Pancreas (tissue), 10 donors: ENCODE measurements around the gene TMA7. TPM values are rescaled to one million over a fixed set of nuclear protein-coding genes. Genes with fewer than 3 reads are reported as not detected.

Experiments
- ATAC-seq, 4 donors: fragments of 200-7000 bp; cut with Tn5 transposase; one replicate each; pipeline versions ENCODE4 v1.8.0 to v1.9.1; 2020; ENCODE audit warnings: mild to moderate bottlenecking in 4 of 4, moderate library complexity in 4 of 4
- DNase-seq, 6 donors: peaks; one replicate each; pipeline ENCODE4 v3.0.0-alpha.2; 2020
- FAIRE-seq: peaks from 2 replicates; lab custom pipeline; 2012; peaks lifted over from hg19 to GRCh38; lab: Jason Lieb, UNC
- H3K27ac ChIP-seq, 4 donors: fragments of 200-600 bp; sonication (generic); 1 replicate in 3 of 4; 2 replicates in 1 of 4; pipeline versions ENCODE4 v1.5.0 to v1.8.0; 2020
- H3K27me3 ChIP-seq, 4 donors: fragments of 200-600 bp; one replicate each; pipeline ENCODE4 v1.8.0; 2021
- H3K36me3 ChIP-seq, 3 donors: fragments of 200-600 bp; sonication (generic) in 1 of 3; one replicate each; pipeline versions ENCODE4 v1.5.0 to v1.8.0; 2020 to 2021
- H3K4me1 ChIP-seq, 3 donors: fragments of 200-600 bp; one replicate each; pipeline ENCODE4 v1.8.0; 2021
- H3K4me3 ChIP-seq, 4 donors: fragments of 200-600 bp; sonication (generic) in 2 of 4; one replicate each; pipeline versions ENCODE4 v1.5.0 to v1.8.0; 2020 to 2021
- H3K9me3 ChIP-seq, 4 donors: fragments of 200-600 bp; one replicate each; pipeline ENCODE4 v1.8.0; 2021
- WGBS, 2 donors: extraction: QIAGEN DNeasy Blood & Tissue Kit; methylation state at CpG; one replicate each; pipeline ENCODE4 v1.1.7; 2013; 5-methylcytosine and 5-hydroxymethylcytosine counted together
- intact Hi-C, 3 donors: fragments of 100-400 bp; cut with DNase I; formaldehyde crosslinking; loops; one replicate each; pipeline versions ENCODE4 v1.11.1 to v1.14.2; 2022
- polyA plus RNA-seq, 2 donors: library from polyadenylated mRNA; stranded (reverse); fragments of 200-250 nt; gene quantifications; one replicate each; pipeline ENCODE4 v1.2.3, GENCODE V29; 2013
- total RNA-seq, 6 donors: library from RNA; stranded (reverse); fragmentation: NEBNext Ultra II Directional in 4 of 6; extraction: Animal tissue kit (Norgen Biotek cat#: 25700) in 4 of 6; gene quantifications; one replicate each; pipeline versions ENCODE4 v1.2.1 to v1.2.4, GENCODE V29; 2021 to 2023
- TF ChIP-seq, protein P1 (sequence below), 4 donors: fragments of 200-600 bp; sonication (generic) in 3 of 4; IDR thresholded peaks; one replicate each; pipeline versions ENCODE4 v1.5.0 to v1.8.0; 2021; ENCODE audit warnings: antibody characterized with exemption in 4 of 4
- donor health status: healthy with polysubstance abuse.
- donor health status: DM: no; HTN: no; CAD: no; lungs with moderate emphysema.
- donor health status: DM: no; HTN: no; CAD: no.
- donor health status: control.
- donor health status: control.
- donor health status: Bipolar disorder and iron deficiency.
- donor health status: DM: yes; HTN: yes; CAD: no.
- donor health status: DM: no; HTN: no; CAD: no.
- donor health status: DM: no; HTN: no; CAD: no.
- donor health status: DM: yes; HTN: yes; CAD: no.

TMA7 gene
- total and polyA plus RNA-seq, 8 donors: 59.0 to 320 (median 72.5) TPM

DNA sequence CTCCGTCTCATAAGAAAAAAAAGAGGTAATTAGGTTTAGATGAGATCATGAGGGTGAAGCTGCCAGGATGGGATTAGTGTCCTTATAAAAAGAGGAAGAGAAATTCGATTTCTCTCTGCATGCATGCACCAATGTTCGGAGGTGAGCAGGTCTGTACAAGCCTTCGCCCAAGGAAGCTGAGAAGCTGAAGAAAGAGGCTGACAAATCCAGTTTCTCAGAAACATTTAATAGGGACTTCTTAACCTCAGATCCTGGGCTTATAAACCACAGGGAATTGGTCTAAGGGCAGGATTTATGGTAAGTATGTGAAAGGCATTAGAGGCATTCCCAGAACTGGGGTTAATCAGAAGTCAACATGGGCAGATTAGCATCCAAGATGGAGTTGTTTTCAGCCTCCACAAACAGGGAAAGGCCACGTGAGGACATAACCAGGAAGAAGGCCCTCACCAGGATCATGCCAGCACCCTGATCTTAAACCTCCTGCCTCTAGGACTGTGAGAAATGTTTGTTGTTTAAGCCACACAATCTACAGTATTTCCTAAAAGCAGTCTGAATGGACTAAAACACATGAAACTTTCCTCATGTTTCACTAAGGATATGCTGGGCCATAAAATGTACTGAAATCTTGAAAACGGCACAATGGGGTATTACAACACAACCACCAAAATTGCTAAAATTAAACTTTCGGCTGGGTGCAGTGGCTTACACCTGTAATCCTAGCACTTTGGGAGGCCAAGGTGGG is 52.6 kb downstream of the TMA7 start:
- 81 to 86% methylated on average over 7 of the region's 7 CpGs for WGBS, 2 donors
- Histone ChIP-seq H3K4me1 (no peaks in the 10 kb centered on the region), H3K36me3 (no peaks in the 10 kb centered on the region), H3K27me3 (no peaks in the 10 kb centered on the region), H3K9me3 (no peaks in the 10 kb centered on the region), H3K27ac (no peak overlapping the region), H3K4me3 (no peak overlapping the region)
- FAIRE-seq: no peak
- DNase-seq: no peak
- TF ChIP-seq, protein P1, sequence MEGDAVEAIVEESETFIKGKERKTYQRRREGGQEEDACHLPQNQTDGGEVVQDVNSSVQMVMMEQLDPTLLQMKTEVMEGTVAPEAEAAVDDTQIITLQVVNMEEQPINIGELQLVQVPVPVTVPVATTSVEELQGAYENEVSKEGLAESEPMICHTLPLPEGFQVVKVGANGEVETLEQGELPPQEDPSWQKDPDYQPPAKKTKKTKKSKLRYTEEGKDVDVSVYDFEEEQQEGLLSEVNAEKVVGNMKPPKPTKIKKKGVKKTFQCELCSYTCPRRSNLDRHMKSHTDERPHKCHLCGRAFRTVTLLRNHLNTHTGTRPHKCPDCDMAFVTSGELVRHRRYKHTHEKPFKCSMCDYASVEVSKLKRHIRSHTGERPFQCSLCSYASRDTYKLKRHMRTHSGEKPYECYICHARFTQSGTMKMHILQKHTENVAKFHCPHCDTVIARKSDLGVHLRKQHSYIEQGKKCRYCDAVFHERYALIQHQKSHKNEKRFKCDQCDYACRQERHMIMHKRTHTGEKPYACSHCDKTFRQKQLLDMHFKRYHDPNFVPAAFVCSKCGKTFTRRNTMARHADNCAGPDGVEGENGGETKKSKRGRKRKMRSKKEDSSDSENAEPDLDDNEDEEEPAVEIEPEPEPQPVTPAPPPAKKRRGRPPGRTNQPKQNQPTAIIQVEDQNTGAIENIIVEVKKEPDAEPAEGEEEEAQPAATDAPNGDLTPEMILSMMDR (IDR thresholded peaks at IDR 0.05): no peak
- intact Hi-C loops: no loop called here
- peak in 1 of 4 donors; percentile 41 for ATAC-seq

DNA sequence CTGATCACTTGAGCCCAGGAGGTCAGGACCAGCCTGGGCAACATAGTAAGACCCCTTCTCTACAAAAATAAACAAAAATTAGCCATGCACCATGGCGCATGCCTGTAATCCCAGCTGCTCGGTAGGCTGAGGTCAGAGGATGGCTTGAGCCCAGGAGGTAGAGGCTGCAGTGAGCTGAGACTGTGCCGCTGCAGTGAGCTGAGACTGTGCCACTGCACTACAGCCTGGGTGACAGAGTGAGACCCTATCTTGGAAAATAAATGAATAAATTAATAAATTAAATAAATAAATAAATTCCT is 53.1 kb downstream of the TMA7 start:
- Histone ChIP-seq H3K36me3 (no peaks in the 10 kb centered on the region), H3K27me3 (no peaks in the 10 kb centered on the region), H3K4me3 (no peak overlapping the region), H3K27ac (no peak overlapping the region), H3K4me1 (no peaks in the 10 kb centered on the region), H3K9me3 (no peaks in the 10 kb centered on the region)
- ATAC-seq (no peak), DNase-seq (peak in 1 of 6 donors; percentile 3), FAIRE-seq (no peak)
- WGBS, 2 donors: 91 to 96% methylated on average over 3 of the region's 3 CpGs
- TF ChIP-seq, protein P1 (IDR thresholded peaks at IDR 0.05): no peak
- intact Hi-C loops: no loop called here

Other genes with a start within 250 kb of the TMA7 start
- gene CAMP, start 216.8 kb upstream of the TMA7 start, total RNA-seq: not detected
- not detected for gene CAMP, start 216.8 kb upstream of the TMA7 start, polyA plus RNA-seq
- gene ZNF589, start 199.2 kb upstream of the TMA7 start, total RNA-seq: 1 to 10 TPM; 3.6 to 8.1 (median 4.3) TPM
- 1 to 10 TPM; 7.0 to 7.2 TPM for gene ZNF589, start 199.2 kb upstream of the TMA7 start, polyA plus RNA-seq
- 10 to 100 TPM; 12.4 to 17.3 (median 13.8) TPM for gene NME6, start 138.9 kb upstream of the TMA7 start, total RNA-seq
- gene NME6, start 138.9 kb upstream of the TMA7 start, polyA plus RNA-seq: 10 to 100 TPM; 11.6 to 14.5 TPM
- gene SPINK8, start 106.6 kb upstream of the TMA7 start, total RNA-seq: not detected
- gene SPINK8, start 106.6 kb upstream of the TMA7 start, polyA plus RNA-seq: not detected
- gene FBXW12, start 68.0 kb upstream of the TMA7 start, total RNA-seq: 1 to 10 TPM; 3.3 to 9.6 (median 6.2) TPM
- 1 to 10 TPM; 2.7 to 5.6 TPM for gene FBXW12, start 68.0 kb upstream of the TMA7 start, polyA plus RNA-seq
- 100 to 1,000 TPM in 1 of 6 donors, 10 to 100 TPM in 5; 47.8 to 103 (median 65.1) TPM for gene PLXNB1, start 10.2 kb upstream of the TMA7 start, total RNA-seq
- 100 to 1,000 TPM; 286 to 372 TPM for gene PLXNB1, start 10.2 kb upstream of the TMA7 start, polyA plus RNA-seq
- 1 to 10 TPM; 1.6 to 4.3 (median 3.3) TPM for gene CCDC51, start 138 bp upstream of the TMA7 start, total RNA-seq
- 1 to 10 TPM; 2.5 to 5.8 TPM for gene CCDC51, start 138 bp upstream of the TMA7 start, polyA plus RNA-seq
- 1 to 10 TPM; 2.0 to 3.4 (median 2.9) TPM for gene ATRIP, start 6.5 kb downstream of the TMA7 start, total RNA-seq
- 1 to 10 TPM; 4.3 to 4.8 TPM for gene ATRIP, start 6.5 kb downstream of the TMA7 start, polyA plus RNA-seq
- 10 to 100 TPM; 39.2 to 81.6 (median 45.3) TPM for gene SHISA5, start 63.9 kb downstream of the TMA7 start, total RNA-seq
- gene SHISA5, start 63.9 kb downstream of the TMA7 start, polyA plus RNA-seq: 10 to 100 TPM; 29.9 to 49.4 TPM
- 10 to 100 TPM in 1 of 6 donors, 1 to 10 TPM in 5; 7.4 to 12.2 (median 8.2) TPM for gene PFKFB4, start 116.5 kb downstream of the TMA7 start, total RNA-seq
- 10 to 100 TPM in 1 of 2 donors, 1 to 10 TPM in 1; 8.1 to 11.4 TPM for gene PFKFB4, start 116.5 kb downstream of the TMA7 start, polyA plus RNA-seq
- not detected for gene UCN2, start 123.5 kb downstream of the TMA7 start, total RNA-seq
- gene UCN2, start 123.5 kb downstream of the TMA7 start, polyA plus RNA-seq: under 1 TPM in 1 of 2 donors, not detected in 1; 0.19 TPM
- 1 to 10 TPM in 2 of 6 donors, under 1 TPM in 4; 0.41 to 3.2 (median 0.79) TPM for gene COL7A1, start 155.1 kb downstream of the TMA7 start, total RNA-seq
- 10 to 100 TPM in 1 of 2 donors, 1 to 10 TPM in 1; 9.9 to 12.6 TPM for gene COL7A1, start 155.1 kb downstream of the TMA7 start, polyA plus RNA-seq
- 100 to 1,000 TPM in 3 of 6 donors, 10 to 100 TPM in 3; 78.6 to 113 (median 97.4) TPM for gene UQCRC1, start 169.4 kb downstream of the TMA7 start, total RNA-seq
- gene UQCRC1, start 169.4 kb downstream of the TMA7 start, polyA plus RNA-seq: 100 to 1,000 TPM in 1 of 2 donors, 10 to 100 TPM in 1; 89.5 to 110 TPM
- gene TMEM89, start 181.5 kb downstream of the TMA7 start, total RNA-seq: not detected
- not detected for gene TMEM89, start 181.5 kb downstream of the TMA7 start, polyA plus RNA-seq
- 10 to 100 TPM in 2 of 6 donors, 1 to 10 TPM in 4; 6.2 to 15.9 (median 8.9) TPM for gene SLC26A6, start 195.2 kb downstream of the TMA7 start, total RNA-seq
- gene SLC26A6, start 195.2 kb downstream of the TMA7 start, polyA plus RNA-seq: 10 to 100 TPM; 25.2 to 32.1 TPM
- 1 to 10 TPM in 4 of 6 donors, under 1 TPM in 2; 0.51 to 1.8 (median 1.1) TPM for gene CELSR3, start 222.6 kb downstream of the TMA7 start, total RNA-seq
- 10 to 100 TPM in 1 of 2 donors, 1 to 10 TPM in 1; 6.3 to 13.9 TPM for gene CELSR3, start 222.6 kb downstream of the TMA7 start, polyA plus RNA-seq
- gene NCKIPSD, start 245.7 kb downstream of the TMA7 start, total RNA-seq: 10 to 100 TPM in 1 of 6 donors, 1 to 10 TPM in 5; 5.4 to 10.2 (median 7.2) TPM
- 10 to 100 TPM; 12.0 to 17.0 TPM for gene NCKIPSD, start 245.7 kb downstream of the TMA7 start, polyA plus RNA-seq